GM12865 (cell line): ENCODE measurements around the gene ELP4.
"Not testable (repeated sequence)": the region's sequence is repeated elsewhere in the genome, so short reads cannot be mapped to it uniquely, and the experiment has no call there.

Source experiments
- DNase-seq: peaks from one replicate; pipeline ENCODE4 v3.0.0; 2010; ENCODE audit warnings: low read depth
- H3K4me3 ChIP-seq: 2 replicates; pipeline ENCODE4 v1.5.1; 2011; ENCODE audit warnings: mild to moderate bottlenecking, low read depth, low read length, control low read depth
- CTCF ChIP-seq: IDR thresholded peaks from 2 replicates; pipeline ENCODE4 v1.5.1; 2011; ENCODE audit warnings: low read length, control low read depth, low read depth, inconsistent platforms; ENCODE audit not compliant: insufficient read depth; ENCODE audit errors: missing control alignments

Gene ELP4

GRCh38 chr11:31692466-31692865 lies 182.9 kb downstream of the ELP4 start:
- DNase-seq, result no peak
- no peak overlapping the region for H3K4me3 ChIP-seq
- no peak for TF ChIP-seq CTCF

GRCh38 chr11:31697049-31697448 lies 187.5 kb downstream of the ELP4 start:
- DNase-seq, result peak; percentile 36
- H3K4me3 ChIP-seq, result not testable (repeated sequence)

DNA sequence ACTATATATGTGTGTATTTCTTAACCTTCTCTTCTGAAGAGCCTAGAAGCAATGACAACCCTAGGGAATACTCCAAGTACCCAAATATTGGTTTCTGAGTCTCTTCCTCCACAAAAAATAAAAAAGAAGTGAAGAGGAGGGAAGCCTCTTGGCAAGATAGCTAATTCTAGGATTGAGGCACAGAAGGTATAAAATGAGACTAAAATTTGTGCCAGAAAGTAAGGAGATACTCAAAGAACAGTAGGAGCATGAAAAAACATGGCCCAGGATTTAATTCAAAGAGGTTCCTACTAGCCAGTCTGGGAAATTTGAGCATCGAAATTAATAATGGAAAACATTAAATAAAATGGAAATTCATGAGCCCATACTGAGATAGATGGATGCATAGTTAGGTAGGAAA lies 189.5 kb downstream of the ELP4 start:
- TF ChIP-seq CTCF, result no peak
- DNase-seq, result no peak
- no peak overlapping the region for H3K4me3 ChIP-seq

- no peak for DNase-seq
- no peak overlapping the region for H3K4me3 ChIP-seq
- no peak for TF ChIP-seq CTCF
Observed at GRCh38 chr11:31702966-31703365, 193.4 kb downstream of the ELP4 start.

DNA sequence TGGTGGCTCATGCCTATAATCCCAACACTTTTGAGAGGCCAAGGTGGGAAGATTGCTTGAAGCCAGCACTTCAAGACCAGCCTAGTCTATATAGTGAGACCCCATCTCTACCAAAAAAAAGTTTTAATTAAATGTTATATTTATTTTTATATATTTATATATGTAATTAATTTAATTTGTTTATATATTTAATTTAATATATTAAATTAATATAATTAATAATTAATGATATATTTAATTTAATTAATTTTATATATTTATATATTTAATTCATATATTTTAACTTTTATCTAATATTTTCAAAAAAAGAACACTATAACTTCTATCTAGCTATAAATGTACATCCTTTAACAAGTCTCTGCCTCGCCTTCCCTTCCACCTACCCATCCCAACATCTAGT lies 196.8 kb downstream of the ELP4 start:
- no peak for DNase-seq
- TF ChIP-seq CTCF, result no peak
- H3K4me3 ChIP-seq, result no peak overlapping the region

GRCh38 chr11:31711137-31711536 lies 201.6 kb downstream of the ELP4 start:
- DNase-seq, result no peak
- no peak for TF ChIP-seq CTCF
- H3K4me3 ChIP-seq, result no peak overlapping the region

DNA sequence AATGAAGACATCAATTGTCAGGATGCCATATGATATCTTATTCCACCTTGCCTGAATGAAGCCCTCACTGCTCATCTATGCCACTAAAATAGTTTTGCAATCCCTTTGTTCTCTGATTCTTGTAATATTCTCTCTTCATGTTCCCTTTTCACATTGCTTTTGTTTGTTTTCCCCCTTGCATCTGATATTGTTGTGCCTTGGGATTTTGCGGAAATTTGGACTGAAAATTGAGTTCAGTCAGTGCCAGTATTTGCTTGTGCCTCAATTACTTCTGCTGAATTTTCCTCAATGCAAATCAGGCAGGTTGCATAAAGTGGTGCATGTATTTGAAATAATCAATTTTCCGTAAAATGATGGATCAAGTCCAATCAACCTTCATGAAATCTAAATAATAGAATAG lies 203.3 kb downstream of the ELP4 start:
- DNase-seq, result no peak
- no peak overlapping the region for H3K4me3 ChIP-seq
- no peak for TF ChIP-seq CTCF

DNA sequence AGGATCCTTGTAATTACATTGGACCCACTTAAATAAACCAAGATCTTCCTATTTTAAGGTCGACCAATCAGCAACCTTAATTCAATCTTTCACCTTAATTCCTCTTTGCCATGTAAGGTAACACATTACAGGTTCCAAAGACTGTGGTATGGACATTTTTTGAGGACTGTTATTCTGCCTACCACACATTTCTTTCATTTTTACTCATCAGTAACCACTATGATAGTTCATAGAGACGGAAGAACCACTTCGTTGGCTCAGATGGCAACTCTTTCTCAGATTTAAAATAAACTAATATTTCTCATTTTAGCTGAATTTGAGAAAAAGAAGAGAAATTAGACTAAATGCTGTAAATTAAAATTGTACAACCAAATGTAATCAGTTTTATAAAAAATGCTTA lies 205.3 kb downstream of the ELP4 start:
- TF ChIP-seq CTCF, result no peak
- no peak overlapping the region for H3K4me3 ChIP-seq
- peak; percentile 13 for DNase-seq
